GM12892 (cell line): ENCODE results near the gene BLACAT1.

Source experiments
- POLR2A ChIP-seq: IDR thresholded peaks from 2 replicates; pipeline ENCODE4 v1.6.1; 2011; ENCODE audit warnings: low read depth, low read length, control low read depth
- POLR2AphosphoS5 ChIP-seq: IDR thresholded peaks from 2 replicates; pipeline ENCODE4 v1.6.1; 2011; ENCODE audit warnings: low read depth, low read length, control low read depth
- TAF1 ChIP-seq: IDR thresholded peaks from 2 replicates; pipeline ENCODE4 v1.6.1; 2011; ENCODE audit warnings: low read depth, mild to moderate bottlenecking, control low read depth, low read length, borderline replicate concordance

DNA sequence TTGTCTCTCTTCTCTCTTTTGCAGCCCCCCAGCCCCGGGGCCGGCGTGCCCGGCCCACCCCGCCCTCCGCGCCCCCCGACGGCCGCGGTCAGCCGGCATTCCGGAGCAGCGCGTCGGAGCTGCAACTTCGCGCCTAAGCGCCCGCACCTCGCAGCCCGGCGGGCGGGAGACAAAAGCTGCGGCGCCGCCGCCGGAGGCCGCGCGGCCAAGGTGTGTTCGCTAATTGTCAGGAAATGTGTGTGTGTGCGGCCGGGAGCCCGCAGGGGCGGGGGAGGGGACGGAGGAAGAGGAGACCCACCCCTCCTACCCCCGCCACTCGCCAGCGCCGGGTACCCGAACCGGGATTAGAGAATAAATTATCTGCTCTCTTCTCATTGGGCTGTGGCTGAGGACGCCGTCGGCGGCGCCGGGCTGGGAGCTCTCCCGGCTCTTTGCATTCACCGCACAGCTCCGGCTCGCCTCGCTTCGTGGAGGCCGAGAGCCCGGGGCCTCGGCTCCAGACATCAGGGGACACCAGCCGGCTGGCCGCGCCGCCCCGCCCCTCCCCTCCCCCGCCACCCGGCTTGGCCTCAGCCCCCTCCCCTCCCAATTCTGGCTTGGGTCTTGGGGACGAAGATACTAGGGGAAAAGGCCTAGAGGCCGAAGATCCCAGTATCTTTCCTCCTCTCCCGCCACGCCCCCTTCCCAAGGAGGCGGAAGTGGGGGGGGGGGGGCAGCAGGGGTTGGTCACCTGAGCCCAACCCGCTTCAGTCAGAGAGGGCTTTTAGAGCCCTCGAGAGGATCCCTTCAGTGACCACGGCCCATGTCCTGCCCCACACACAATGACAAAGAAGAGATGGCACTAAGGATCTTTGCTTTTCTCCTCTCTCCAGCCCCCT lies 1.3 kb upstream of the BLACAT1 start:
- no peak for TF ChIP-seq POLR2A
- no peak for TF ChIP-seq TAF1
- TF ChIP-seq POLR2AphosphoS5 = no peak
